ENCODE data around the gene IL36B. TPM values are rescaled to one million over a fixed set of nuclear protein-coding genes. Genes with fewer than 3 reads are reported as not detected.

Gene IL36B
- total RNA-seq (2022; extraction: Qiagen RNA extraction; ENCODE audit: low read depth) = 0.13 TPM in 1 of 5 replicates, not detected in the others

DNA sequence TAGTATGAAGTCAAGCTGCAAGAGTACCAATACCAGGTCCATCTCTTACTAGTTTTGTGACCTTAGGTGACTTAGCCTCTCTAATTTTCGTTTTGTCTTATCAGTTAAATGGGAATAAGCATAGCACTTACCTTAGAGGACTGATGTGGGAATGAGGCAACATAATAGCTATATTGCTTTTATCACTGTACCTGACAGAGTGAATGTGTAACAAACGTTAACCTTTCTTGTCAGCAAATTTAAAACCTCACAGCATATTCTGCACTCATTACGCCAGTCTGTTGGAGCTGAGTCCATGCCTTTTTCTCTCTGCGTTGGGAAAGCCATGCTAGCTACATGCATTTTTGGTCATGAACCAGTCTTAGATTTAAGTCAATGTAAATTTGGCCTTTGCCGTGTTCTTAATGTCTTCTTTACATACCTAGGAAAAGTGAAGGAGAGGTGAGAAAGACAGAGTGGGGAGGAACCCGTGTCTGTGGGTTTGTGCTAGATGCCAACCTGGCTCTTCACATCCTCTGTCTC lies at the start of gene IL36B:
Gene IL36B (minus strand): TSS at position 472 of the 522 bp plus-strand sequence.

DNA sequence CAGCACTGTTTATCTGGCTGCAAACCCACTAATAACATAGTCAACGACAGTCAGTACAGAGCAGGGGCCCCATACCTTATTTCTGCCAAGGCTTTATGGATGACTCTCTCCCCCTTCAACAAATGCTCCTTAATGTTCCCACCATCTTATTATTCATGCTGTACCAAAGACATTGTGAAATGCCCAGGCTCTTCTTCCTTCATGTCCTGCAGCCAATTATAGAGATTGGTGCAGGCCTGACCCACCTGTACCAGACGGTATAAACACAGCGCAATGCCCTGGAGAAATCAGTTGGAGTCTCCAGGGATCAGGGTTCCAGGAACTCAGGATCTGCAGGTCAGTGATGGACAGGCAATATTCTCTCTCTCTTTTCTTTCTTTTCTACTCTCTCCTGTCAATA lies 15.0 kb upstream of the IL36B start, which contains the start of gene IL1F10:
Gene IL1F10 (plus strand): TSS at position 290 of the 400 bp plus-strand sequence. CDS start 4,769 bp downstream, outside the sequence.

DNA sequence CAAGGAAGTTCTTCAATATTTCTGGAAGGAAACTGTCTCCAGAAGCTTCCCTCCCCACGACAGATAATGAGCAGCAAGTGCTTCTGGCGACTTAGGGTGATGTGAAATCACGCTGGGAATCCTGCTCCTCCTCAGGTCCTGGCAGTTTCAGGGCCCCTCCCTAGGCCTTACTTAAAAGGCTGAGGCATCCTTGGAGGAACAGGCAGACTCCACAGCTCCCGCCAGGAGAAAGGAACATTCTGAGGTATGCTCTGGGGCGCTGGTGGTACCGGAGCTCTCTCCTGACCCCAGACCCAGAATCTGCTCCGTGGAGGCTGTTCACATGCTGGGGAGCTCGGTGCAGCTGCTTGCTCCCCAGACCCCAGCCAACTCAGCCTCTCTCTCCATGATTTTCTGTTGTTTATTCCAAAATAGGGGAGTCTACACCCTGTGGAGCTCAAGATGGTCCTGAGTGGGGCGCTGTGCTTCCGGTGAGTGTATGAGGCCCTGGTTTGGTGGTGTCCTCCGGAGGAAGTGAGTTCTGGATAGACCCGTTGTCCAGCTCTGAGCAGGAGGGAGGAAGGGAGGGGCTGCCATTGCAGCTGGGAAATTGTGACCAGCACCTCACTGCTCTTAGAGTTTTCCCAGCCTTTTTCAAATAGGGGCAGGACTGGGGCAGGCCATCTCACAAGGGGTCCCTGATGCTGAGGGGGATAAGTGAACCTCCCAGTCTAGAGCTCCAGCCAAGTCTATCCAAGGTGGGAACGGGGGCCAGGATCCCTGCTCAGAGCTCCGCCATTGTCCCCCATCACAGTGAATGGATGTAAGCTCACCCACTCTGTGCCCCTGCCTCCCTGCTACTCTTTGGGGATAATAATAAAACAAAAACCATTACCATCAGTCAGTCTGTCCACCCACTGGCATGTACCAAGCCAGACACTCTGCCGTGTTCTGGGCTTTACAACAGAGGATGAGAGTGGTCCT lies 6.6 kb upstream of the IL36B start, which contains the start of gene IL36RN:
Gene IL36RN (plus strand): TSS at position 201 of the 963 bp plus-strand sequence. CDS start 241 bp downstream, at position 442.

DNA sequence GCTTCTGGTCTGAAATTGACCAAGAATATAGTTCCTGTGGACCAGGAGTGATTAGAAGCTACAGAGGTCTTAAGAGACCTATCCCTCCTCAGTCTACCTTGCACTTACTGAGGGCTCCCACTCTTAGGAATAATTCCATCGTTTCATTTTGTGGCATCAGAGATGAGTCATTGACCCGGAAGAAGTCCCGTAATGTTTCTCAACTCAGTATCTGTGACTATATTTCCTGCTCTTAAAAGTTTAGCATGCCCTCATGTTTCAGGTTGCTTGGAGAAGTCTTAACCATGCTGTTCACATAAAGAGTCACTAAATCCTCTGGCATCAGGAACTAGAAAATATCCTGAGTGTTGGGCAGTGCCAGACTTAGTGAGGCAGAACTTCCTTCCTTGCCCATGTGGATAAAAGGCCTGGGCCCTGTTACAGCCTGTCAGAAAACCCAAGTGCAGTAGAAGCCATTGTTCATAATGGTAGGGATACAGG lies 47.6 kb downstream of the IL36B start, which contains the start of gene IL36A:
Gene IL36A (plus strand): TSS at position 430 of the 480 bp plus-strand sequence. CDS start 413 bp downstream, outside the sequence.

DNA sequence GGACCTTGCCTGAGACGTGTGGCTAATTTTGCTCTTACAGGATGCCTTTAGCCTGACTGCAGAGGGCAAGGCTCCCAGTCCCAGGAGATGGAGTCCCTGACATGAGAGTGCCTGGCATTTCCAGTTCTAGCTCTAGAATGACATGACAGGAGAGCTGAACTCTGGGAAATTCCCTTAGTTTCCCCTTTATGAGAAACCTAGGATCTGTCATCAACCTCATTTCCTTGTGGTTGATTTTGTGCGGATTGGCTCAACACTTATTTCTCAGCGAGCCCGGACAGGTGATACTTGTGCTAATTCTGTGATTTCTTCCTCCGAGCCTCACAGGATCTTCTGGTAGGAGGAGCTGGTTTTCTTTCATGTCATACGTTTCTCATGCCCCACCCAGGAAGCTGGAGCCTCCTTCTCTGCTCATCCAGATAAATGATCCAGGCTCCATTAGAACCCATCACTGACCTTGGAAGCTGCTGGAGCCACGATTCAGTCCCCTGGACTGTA lies 75.1 kb downstream of the IL36B start, which contains the start of gene IL36G:
Gene IL36G (plus strand): TSS at position 448 of the 498 bp plus-strand sequence. CDS start 633 bp downstream, outside the sequence.

Other genes starting within 250 kb of the IL36B start
- gene IL1B, start 216.1 kb downstream of the IL36B start, total RNA-seq (2022; extraction: Qiagen RNA extraction; ENCODE audit: low read depth) = 0.13 to 0.22 TPM (median 0.14 TPM) in 5 replicates
- not detected in 5 replicates for gene IL37, start 141.7 kb downstream of the IL36B start, total RNA-seq (2022; extraction: Qiagen RNA extraction; ENCODE audit: low read depth)
- 0.13 TPM in 1 of 5 replicates, not detected in the others for gene IL36G, start 74.9 kb downstream of the IL36B start, total RNA-seq (2022; extraction: Qiagen RNA extraction; ENCODE audit: low read depth)
- gene IL36A, start 47.4 kb downstream of the IL36B start, total RNA-seq (2022; extraction: Qiagen RNA extraction; ENCODE audit: low read depth) = not detected in 5 replicates
- gene IL36RN, start 6.3 kb upstream of the IL36B start, total RNA-seq (2022; extraction: Qiagen RNA extraction; ENCODE audit: low read depth) = 0.05 to 0.08 TPM (median 0.05 TPM) in 3 of 5 replicates, not detected in the others
- not detected in 5 replicates for gene IL1F10, start 15.1 kb upstream of the IL36B start, total RNA-seq (2022; extraction: Qiagen RNA extraction; ENCODE audit: low read depth)
- 0.10 to 0.62 TPM (median 0.53 TPM) in 5 replicates for gene IL1RN, start 74.7 kb upstream of the IL36B start, total RNA-seq (2022; extraction: Qiagen RNA extraction; ENCODE audit: low read depth)
- gene PSD4, start 121.1 kb upstream of the IL36B start, total RNA-seq (2022; extraction: Qiagen RNA extraction; ENCODE audit: low read depth) = 10.8 to 13.2 TPM (median 12.7 TPM) in 5 replicates
- 0.65 to 1.3 TPM (median 0.95 TPM) in 5 replicates for gene PAX8, start 226.1 kb upstream of the IL36B start, total RNA-seq (2022; extraction: Qiagen RNA extraction; ENCODE audit: low read depth)

All from A549 treated with GW870086 at 1 μM for 4 hours (cell line).